HUES6 (cell line): ENCODE measurements around the gene TRIM74.
A peak's percentile ranks its signal among the peaks of the same experiment; 100 is the strongest.
"Not testable (repeated sequence)": the region's sequence is repeated elsewhere in the genome, so short reads cannot be mapped to it uniquely, and the experiment has no call there.

Experiments
- H3K27ac ChIP-seq: 2 replicates; pipeline ENCODE4 v1.7.0; 2013; ENCODE audit warnings: low read depth, mild to moderate bottlenecking, low read length, inconsistent platforms
- H3K27me3 ChIP-seq: 2 replicates; pipeline ENCODE4 v1.6.1; 2013; ENCODE audit warnings: low read length; ENCODE audit not compliant: control insufficient read depth, insufficient read depth
- H3K36me3 ChIP-seq: 2 replicates; pipeline ENCODE4 v1.6.1; 2013; ENCODE audit warnings: low read length; ENCODE audit not compliant: control insufficient read depth, insufficient read depth
- H3K4me1 ChIP-seq: 2 replicates; pipeline ENCODE4 v1.6.1; 2013; ENCODE audit warnings: low read length; ENCODE audit not compliant: control insufficient read depth, insufficient read depth
- H3K4me3 ChIP-seq: 2 replicates; pipeline ENCODE4 v1.5.1; 2013; ENCODE audit warnings: low read depth, low read length
- H3K9ac ChIP-seq: one replicate; pipeline ENCODE4 v1.6.1; 2013; ENCODE audit warnings: mild to moderate bottlenecking, low read length
- H3K9me3 ChIP-seq: 2 replicates; pipeline ENCODE4 v1.6.1; 2013; ENCODE audit warnings: low read depth, low read length; ENCODE audit not compliant: control insufficient read depth, insufficient read depth

Gene TRIM74

GRCh38 chr7:72975656-72976286, 6.5 kb upstream of the TRIM74 start:
- H3K4me3 ChIP-seq, H3K9ac ChIP-seq, H3K27me3 ChIP-seq, H3K9me3 ChIP-seq, H3K27ac ChIP-seq, H3K36me3 ChIP-seq, H3K4me1 ChIP-seq: not testable (repeated sequence)

DNA sequence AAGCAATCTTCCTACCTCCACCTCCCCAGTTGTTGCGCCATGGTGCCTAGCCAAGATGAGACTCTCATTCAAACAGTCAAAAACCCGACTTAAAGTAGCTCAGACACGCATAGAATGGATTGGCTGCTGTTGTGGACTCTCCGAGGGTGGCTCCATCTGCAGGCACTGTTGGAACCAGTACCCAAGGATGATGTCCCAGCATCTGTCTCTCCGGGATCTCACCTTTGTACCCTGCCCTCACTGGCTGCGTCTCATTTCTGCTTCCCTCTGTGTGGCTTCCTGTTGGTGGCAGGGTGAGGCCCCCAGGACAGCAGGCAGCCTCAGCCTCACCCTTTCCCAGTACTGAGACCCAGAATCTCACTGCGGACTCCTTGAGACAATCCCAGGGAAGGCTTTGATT, 5.5 kb upstream of the TRIM74 start:
- H3K4me1 ChIP-seq, H3K27ac ChIP-seq, H3K36me3 ChIP-seq, H3K9ac ChIP-seq, H3K4me3 ChIP-seq, H3K9me3 ChIP-seq, H3K27me3 ChIP-seq: not testable (repeated sequence)

- not testable (repeated sequence) for H3K27me3 ChIP-seq, H3K9me3 ChIP-seq, H3K4me1 ChIP-seq, H3K4me3 ChIP-seq, H3K9ac ChIP-seq, H3K27ac ChIP-seq, H3K36me3 ChIP-seq
These were observed 2.2 kb upstream of the TRIM74 start for GRCh38 chr7:72971505-72971904.

- H3K9ac ChIP-seq, H3K36me3 ChIP-seq, H3K9me3 ChIP-seq, H3K27me3 ChIP-seq, H3K27ac ChIP-seq, H3K4me1 ChIP-seq, H3K4me3 ChIP-seq: not testable (repeated sequence)
These were observed 422 bp upstream of the TRIM74 start for GRCh38 chr7:72969688-72970087.

DNA sequence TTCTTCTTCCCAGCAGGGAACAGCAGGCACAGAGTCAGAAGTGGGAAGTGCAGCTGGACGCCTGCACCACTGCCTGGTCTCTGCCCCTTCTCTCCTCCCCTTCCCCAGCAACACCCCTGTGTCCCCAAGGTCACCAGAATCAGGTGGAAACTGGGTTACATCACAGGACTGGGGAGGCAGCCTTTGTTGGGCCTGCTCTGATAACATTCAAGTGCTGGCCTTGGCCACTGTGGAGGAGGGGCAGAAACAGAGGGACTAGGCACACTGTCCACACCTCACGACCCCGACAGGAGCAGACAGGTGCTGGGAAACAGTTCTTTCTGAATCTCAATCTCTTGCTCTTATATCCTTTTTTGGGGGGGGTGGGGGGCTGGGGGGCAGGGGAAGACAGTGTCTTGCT, 2.4 kb downstream of the TRIM74 start:
- not testable (repeated sequence) for H3K4me3 ChIP-seq, H3K27ac ChIP-seq, H3K36me3 ChIP-seq, H3K4me1 ChIP-seq, H3K27me3 ChIP-seq, H3K9ac ChIP-seq, H3K9me3 ChIP-seq

DNA sequence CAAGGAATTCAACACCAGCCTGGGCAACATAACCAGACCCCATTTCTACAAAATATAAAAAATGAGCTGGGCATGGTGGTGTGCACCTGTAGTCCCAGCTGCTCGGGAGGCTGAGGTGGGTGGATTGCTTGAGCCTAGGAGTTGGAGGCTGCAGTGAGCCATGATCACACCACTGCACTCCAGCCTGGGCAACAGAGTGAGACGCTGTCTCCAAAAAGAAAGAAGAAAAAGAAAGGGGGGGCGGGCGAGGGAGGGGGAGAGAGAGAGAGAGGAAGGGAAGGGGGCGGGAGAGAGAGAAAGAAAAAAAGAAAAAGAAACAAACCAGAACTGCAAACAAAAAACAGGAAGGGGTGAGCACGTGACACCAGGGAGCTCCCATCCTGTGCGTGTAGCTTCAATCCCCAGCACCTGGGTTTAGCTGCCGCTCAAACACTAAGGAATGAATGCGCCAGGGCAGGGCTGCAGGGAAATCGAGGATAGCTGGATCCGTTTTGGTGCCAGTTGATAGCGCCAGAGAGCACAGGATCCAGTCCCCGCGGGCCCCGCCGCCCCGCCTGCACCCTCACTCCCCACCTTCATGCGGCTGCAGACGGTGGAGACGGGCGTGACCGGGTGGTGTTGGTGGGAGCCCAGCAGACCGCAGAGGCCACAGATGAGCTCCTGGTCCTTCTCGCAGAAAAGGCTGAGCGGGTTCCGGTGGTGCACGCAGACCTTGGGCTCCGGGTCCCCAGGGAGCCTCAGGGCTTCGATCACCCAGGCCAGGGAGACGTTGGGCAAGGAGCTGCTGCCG, 3.9 kb downstream of the TRIM74 start:
- not testable (repeated sequence) for H3K9me3 ChIP-seq, H3K27me3 ChIP-seq, H3K4me3 ChIP-seq

DNA sequence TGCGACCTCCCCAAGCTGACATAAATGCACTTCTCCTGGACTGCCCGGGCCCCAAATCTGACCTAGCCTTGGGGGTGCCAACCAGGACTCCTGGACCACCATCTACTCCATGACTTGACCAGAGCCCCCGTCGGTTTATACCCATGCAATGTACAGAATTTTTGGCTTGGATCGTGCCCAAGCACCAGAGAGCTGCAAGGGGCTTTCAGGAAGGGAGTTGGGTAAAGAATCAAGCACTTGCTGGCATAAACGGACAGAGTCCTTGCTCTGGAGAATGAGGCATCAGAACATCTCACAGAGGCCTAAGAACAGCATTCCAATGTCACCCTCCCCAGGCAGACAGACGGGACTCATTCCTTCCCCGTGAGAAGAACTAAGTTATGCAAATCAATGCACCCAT, 6.2 kb downstream of the TRIM74 start:
- not testable (repeated sequence) for H3K4me1 ChIP-seq, H3K27me3 ChIP-seq, H3K4me3 ChIP-seq, H3K9me3 ChIP-seq, H3K9ac ChIP-seq, H3K36me3 ChIP-seq, H3K27ac ChIP-seq

More for the DNA sequence above, 3.9 kb downstream of the TRIM74 start:
- not testable (repeated sequence) for H3K4me1 ChIP-seq, H3K9ac ChIP-seq, H3K36me3 ChIP-seq, H3K27ac ChIP-seq

DNA sequence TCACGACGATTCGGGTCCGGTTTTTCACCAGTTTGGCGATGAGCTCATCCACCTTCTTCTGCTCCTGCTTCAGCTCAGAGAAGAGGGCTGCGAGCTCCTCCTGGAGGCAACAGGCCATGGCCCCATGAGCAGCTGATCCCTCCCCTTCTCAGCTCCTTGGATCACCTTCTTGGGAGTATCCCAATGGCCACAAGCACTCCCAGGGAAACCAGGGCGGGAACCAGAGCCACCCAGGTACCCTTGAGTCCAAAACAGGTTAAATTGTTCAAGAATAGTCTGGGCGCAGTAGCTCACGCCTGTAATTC, 8.0 kb downstream of the TRIM74 start:
- not testable (repeated sequence) for H3K27ac ChIP-seq, H3K27me3 ChIP-seq, H3K9me3 ChIP-seq, H3K9ac ChIP-seq, H3K36me3 ChIP-seq, H3K4me3 ChIP-seq, H3K4me1 ChIP-seq

DNA sequence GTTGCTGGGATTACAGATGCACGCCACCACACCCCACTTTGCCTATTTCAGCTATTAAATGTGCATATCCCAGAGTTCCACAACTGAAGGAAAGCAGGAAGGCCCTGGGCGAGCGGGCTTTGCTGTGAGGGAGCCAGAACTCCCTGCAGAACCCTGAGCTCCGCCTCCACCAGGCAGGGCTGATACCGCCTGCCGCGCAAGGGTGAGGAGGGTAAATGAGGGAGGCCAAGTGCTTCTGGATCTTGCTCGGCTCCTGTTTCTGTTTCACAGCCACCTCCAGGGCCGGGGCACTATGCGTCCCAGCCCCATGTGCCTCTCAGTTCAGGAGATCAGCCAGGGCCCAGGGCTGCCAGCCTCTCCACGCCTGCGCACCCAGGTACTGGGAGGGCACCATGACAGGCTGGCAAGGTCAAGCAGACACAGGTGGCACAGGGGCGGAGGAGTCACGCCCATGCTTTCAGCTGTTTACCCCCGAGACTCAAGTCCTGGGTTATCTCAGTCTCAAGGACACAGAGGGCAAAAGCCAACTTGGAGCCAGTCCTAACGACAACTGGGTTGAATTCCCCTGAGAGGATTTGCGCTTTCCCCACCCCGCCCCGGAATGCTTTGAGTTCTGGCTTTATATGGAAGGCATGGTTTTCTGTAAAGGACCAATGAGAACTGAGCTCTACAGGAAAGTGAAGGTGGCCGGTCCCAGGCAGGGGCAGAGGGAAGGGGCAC, 8.5 kb downstream of the TRIM74 start:
- H3K4me3 ChIP-seq, H3K4me1 ChIP-seq, H3K27ac ChIP-seq, H3K27me3 ChIP-seq, H3K36me3 ChIP-seq, H3K9me3 ChIP-seq, H3K9ac ChIP-seq: not testable (repeated sequence)

DNA sequence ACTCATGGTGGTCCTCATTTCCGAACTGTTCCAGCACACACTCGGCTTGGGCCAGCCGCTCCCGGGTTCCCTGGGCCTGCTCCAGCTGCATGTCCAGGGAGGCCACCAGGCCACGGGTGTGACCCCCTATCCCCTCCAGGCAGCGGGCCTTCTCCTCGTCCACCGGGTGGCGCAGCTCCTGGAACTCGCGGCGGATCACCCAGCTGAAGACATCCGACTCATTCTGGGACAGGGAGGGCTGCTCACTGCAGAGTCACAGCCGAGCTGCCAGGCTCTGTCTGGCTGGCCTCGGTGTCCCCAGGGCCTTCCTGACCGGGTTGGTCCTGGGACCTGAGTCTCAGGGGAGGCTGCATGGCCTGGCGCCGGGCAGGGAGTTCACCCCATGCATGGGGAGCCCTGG, 9.2 kb downstream of the TRIM74 start:
- not testable (repeated sequence) for H3K9ac ChIP-seq, H3K4me3 ChIP-seq, H3K27ac ChIP-seq, H3K27me3 ChIP-seq, H3K36me3 ChIP-seq, H3K4me1 ChIP-seq, H3K9me3 ChIP-seq

- H3K36me3 ChIP-seq, H3K27me3 ChIP-seq, H3K27ac ChIP-seq, H3K9me3 ChIP-seq, H3K4me1 ChIP-seq, H3K9ac ChIP-seq: not testable (repeated sequence)
- 0 out of 2 replicates have a peak overlapping the region, but pooled peaks have one; percentile 29 for H3K4me3 ChIP-seq
These were observed 14.6 kb downstream of the TRIM74 start for GRCh38 chr7:72954563-72955198.
